K562 (cell line): ENCODE results near the gene PRIM1. TPM values are rescaled to one million over a fixed set of nuclear protein-coding genes. Genes with fewer than 3 reads are reported as not detected.

Source experiments
- DPF2 ChIP-seq: fragments of 450-650 bp; IDR thresholded peaks from 2 replicates; pipeline ENCODE4 v1.6.1; 2016
- ERF ChIP-seq: fragments of 450-650 bp; formaldehyde crosslinking; IDR thresholded peaks from 2 replicates; pipeline ENCODE4 v1.4.0; 2020; ENCODE audit warnings: mild to moderate bottlenecking, mixed read lengths
- ESRRA ChIP-seq: fragments of 450-650 bp; IDR thresholded peaks from 2 replicates; pipeline ENCODE4 v1.6.1; 2014; ENCODE audit warnings: low read depth, mild to moderate bottlenecking, moderate library complexity, borderline replicate concordance
- FOXP1 ChIP-seq: sonication (generic); formaldehyde crosslinking; IDR thresholded peaks from 2 replicates; pipeline ENCODE4 v1.8.0; 2022; ENCODE audit warnings: mild to moderate bottlenecking, missing genetic modification reagents
- GABPB2 ChIP-seq: fragments of 250-450 bp; sonication (Bioruptor Pico); conservative IDR thresholded peaks from 2 replicates; pipeline ENCODE4 v1.5.1; 2021; ENCODE audit warnings: mild to moderate bottlenecking
- HDAC6 ChIP-seq: IDR thresholded peaks from 2 replicates; pipeline ENCODE4 v1.6.1; 2012; ENCODE audit warnings: low read depth, mild to moderate bottlenecking, control low read depth, inconsistent platforms, low read length, moderate library complexity
- NCOA4 ChIP-seq: fragments of 450-650 bp; IDR thresholded peaks from 2 replicates; pipeline ENCODE4 v1.6.1; 2018; ENCODE audit warnings: mild to moderate bottlenecking; ENCODE audit not compliant: partially characterized antibody
- NCOA6 ChIP-seq: fragments of 450-650 bp; IDR thresholded peaks from 2 replicates; pipeline ENCODE4 v1.6.1; 2017; ENCODE audit warnings: mild to moderate bottlenecking
- NFRKB ChIP-seq: fragments of 450-650 bp; IDR thresholded peaks from 2 replicates; pipeline ENCODE4 v1.6.1; 2016; ENCODE audit warnings: low read depth
- PHB ChIP-seq: fragments of 250-450 bp; sonication (Bioruptor Pico); IDR thresholded peaks from 2 replicates; pipeline ENCODE4 v1.5.0; 2021
- PYGO2 ChIP-seq: fragments of 450-650 bp; IDR thresholded peaks from 2 replicates; pipeline ENCODE4 v1.6.1; 2016; ENCODE audit warnings: mild to moderate bottlenecking, missing genetic modification characterization, moderate library complexity, missing compliant biosample characterization
- RB1 ChIP-seq: fragments of 450-650 bp; IDR thresholded peaks from 2 replicates; pipeline ENCODE4 v1.6.1; 2017; ENCODE audit warnings: low read depth, mild to moderate bottlenecking
- SAFB ChIP-seq: fragments of 200-400 bp; formaldehyde crosslinking; IDR thresholded peaks from 2 replicates; pipeline ENCODE4 v1.6.1; 2017; ENCODE audit warnings: low read depth, low read length, borderline replicate concordance
- ZBED1 ChIP-seq: IDR thresholded peaks from 2 replicates; pipeline ENCODE4 v1.6.1; 2014
- ZNF146 ChIP-seq: IDR thresholded peaks from one replicate; pipeline ENCODE4 v1.6.1; 2018; ENCODE audit warnings: missing compliant biosample characterization; ENCODE audit not compliant: unreplicated experiment
- ZNF165 ChIP-seq: fragments of 250-450 bp; sonication (Bioruptor Pico); IDR thresholded peaks from 2 replicates; pipeline ENCODE4 v1.4.0; 2020; ENCODE audit warnings: borderline replicate concordance
- ZNF184 ChIP-seq: sonication (generic); formaldehyde crosslinking; IDR thresholded peaks from 2 replicates; pipeline ENCODE4 v1.5.0; 2020; ENCODE audit warnings: missing genetic modification reagents
- ZNF780A ChIP-seq: fragments of 250-450 bp; sonication (Bioruptor Pico); IDR thresholded peaks from 2 replicates; pipeline ENCODE4 v1.5.0; 2021; ENCODE audit warnings: mild to moderate bottlenecking
- polyA plus RNA-seq, 8 experiments: library from polyadenylated mRNA; depleted of rRNA in 4 of 8; stranded (reverse) in 5 of 8; unstranded in 3 of 8; fragments of >200 nt; fragmentation: Nextera tagmentation in 2 of 8; fragmentation: Illumina TruSeq in 1 of 8; extraction: Ambion mirVana in 2 of 8; extraction: Trizol in 1 of 8; gene quantifications; 2 replicates each; pipeline versions ENCODE4 v1.2.1 to v1.2.3, GENCODE V29; 2011 to 2014; ENCODE audit warnings: inconsistent platforms in 1 of 8, missing spikeins in 1 of 8
- total RNA-seq, 7 experiments: library from RNA; depleted of rRNA in 6 of 7; stranded (reverse); fragments of >200 nt in 6 of 7; fragmentation: Illumina TruSeq in 2 of 7; extraction: Trizol in 2 of 7; gene quantifications; 2 replicates each; pipeline versions ENCODE4 v1.2.1 to v1.2.3, GENCODE V29; 2011 to 2021; ENCODE audit warnings: low replicate concordance in 1 of 7
- TF ChIP-seq, protein P1 (sequence below): fragments of 200-600 bp; sonication (generic); IDR thresholded peaks from one replicate; pipeline ENCODE4 v1.6.1; 2012; ENCODE audit warnings: mild to moderate bottlenecking, low read depth, low read length, inconsistent platforms
- TF ChIP-seq, protein P2 (sequence below): sonication (generic); formaldehyde crosslinking; IDR thresholded peaks from 2 replicates; pipeline ENCODE4 v1.8.0; 2022; ENCODE audit warnings: mild to moderate bottlenecking, missing genetic modification reagents

PRIM1 gene
- total and polyA plus RNA-seq, 9 of the 15 experiments (the other 6 are each of a cell fraction or from before 2014, with no cell fraction given): 67.2 to 179 (median 140) TPM

DNA sequence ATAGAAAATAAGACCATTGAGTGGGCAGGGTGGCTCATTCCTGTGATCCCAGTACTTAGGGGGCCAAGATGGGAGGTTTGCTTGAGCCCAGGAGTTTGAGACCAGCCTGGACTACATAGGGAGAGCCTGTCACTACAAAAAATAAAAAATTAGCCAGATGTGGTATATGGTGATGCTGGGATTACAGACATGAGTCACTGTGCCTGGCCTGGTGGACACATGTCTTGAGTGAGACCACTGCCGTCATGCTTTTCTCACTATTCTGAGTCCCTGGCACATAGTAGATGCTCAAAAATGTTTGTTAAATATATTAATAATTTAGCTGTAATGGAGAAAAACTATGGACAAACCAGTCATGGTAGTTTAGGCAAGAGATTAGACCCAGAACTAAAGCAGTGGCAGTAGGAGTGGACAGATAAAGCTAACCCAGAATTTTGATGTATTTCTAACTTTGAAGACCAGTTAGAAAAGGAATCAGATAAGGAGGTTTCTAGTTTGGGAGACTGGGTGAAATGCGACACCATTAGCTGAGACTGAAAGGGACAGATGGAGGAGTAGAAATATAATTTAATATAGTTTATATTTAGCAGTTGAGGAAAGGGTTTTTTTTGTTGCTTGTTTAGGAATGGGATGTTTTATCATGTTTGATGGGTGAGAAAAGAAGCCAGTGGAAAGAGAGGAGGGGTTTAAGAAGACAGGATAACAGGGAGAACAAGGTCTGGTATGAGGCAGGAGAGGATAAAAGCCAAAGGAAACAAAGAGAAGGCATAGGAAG lies 56.6 kb downstream of the PRIM1 start (continued):
- TF ChIP-seq NFRKB (no peak), ZNF165 (CRISPR knock-in tag) (no peak), ESRRA (no peak), GABPB2 (CRISPR knock-in tag) (no peak), ZBED1 (no peak), NCOA6 (no peak), SAFB (no peak), DPF2 (peak; percentile 77), ZNF780A (no peak), PHB (no peak), RB1 (no peak), ERF (CRISPR knock-in tag) (no peak), PYGO2 (no peak), ZNF146 (CRISPR knock-in tag) (no peak), NCOA4 (no peak), HDAC6 (no peak), FOXP1 (no peak), ZNF184 (CRISPR knock-in tag) (no peak)
- TF ChIP-seq, protein P1, sequence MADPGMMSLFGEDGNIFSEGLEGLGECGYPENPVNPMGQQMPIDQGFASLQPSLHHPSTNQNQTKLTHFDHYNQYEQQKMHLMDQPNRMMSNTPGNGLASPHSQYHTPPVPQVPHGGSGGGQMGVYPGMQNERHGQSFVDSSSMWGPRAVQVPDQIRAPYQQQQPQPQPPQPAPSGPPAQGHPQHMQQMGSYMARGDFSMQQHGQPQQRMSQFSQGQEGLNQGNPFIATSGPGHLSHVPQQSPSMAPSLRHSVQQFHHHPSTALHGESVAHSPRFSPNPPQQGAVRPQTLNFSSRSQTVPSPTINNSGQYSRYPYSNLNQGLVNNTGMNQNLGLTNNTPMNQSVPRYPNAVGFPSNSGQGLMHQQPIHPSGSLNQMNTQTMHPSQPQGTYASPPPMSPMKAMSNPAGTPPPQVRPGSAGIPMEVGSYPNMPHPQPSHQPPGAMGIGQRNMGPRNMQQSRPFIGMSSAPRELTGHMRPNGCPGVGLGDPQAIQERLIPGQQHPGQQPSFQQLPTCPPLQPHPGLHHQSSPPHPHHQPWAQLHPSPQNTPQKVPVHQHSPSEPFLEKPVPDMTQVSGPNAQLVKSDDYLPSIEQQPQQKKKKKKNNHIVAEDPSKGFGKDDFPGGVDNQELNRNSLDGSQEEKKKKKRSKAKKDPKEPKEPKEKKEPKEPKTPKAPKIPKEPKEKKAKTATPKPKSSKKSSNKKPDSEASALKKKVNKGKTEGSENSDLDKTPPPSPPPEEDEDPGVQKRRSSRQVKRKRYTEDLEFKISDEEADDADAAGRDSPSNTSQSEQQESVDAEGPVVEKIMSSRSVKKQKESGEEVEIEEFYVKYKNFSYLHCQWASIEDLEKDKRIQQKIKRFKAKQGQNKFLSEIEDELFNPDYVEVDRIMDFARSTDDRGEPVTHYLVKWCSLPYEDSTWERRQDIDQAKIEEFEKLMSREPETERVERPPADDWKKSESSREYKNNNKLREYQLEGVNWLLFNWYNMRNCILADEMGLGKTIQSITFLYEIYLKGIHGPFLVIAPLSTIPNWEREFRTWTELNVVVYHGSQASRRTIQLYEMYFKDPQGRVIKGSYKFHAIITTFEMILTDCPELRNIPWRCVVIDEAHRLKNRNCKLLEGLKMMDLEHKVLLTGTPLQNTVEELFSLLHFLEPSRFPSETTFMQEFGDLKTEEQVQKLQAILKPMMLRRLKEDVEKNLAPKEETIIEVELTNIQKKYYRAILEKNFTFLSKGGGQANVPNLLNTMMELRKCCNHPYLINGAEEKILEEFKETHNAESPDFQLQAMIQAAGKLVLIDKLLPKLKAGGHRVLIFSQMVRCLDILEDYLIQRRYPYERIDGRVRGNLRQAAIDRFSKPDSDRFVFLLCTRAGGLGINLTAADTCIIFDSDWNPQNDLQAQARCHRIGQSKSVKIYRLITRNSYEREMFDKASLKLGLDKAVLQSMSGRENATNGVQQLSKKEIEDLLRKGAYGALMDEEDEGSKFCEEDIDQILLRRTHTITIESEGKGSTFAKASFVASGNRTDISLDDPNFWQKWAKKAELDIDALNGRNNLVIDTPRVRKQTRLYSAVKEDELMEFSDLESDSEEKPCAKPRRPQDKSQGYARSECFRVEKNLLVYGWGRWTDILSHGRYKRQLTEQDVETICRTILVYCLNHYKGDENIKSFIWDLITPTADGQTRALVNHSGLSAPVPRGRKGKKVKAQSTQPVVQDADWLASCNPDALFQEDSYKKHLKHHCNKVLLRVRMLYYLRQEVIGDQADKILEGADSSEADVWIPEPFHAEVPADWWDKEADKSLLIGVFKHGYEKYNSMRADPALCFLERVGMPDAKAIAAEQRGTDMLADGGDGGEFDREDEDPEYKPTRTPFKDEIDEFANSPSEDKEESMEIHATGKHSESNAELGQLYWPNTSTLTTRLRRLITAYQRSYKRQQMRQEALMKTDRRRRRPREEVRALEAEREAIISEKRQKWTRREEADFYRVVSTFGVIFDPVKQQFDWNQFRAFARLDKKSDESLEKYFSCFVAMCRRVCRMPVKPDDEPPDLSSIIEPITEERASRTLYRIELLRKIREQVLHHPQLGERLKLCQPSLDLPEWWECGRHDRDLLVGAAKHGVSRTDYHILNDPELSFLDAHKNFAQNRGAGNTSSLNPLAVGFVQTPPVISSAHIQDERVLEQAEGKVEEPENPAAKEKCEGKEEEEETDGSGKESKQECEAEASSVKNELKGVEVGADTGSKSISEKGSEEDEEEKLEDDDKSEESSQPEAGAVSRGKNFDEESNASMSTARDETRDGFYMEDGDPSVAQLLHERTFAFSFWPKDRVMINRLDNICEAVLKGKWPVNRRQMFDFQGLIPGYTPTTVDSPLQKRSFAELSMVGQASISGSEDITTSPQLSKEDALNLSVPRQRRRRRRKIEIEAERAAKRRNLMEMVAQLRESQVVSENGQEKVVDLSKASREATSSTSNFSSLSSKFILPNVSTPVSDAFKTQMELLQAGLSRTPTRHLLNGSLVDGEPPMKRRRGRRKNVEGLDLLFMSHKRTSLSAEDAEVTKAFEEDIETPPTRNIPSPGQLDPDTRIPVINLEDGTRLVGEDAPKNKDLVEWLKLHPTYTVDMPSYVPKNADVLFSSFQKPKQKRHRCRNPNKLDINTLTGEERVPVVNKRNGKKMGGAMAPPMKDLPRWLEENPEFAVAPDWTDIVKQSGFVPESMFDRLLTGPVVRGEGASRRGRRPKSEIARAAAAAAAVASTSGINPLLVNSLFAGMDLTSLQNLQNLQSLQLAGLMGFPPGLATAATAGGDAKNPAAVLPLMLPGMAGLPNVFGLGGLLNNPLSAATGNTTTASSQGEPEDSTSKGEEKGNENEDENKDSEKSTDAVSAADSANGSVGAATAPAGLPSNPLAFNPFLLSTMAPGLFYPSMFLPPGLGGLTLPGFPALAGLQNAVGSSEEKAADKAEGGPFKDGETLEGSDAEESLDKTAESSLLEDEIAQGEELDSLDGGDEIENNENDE: no peak
- TF ChIP-seq, protein P2, sequence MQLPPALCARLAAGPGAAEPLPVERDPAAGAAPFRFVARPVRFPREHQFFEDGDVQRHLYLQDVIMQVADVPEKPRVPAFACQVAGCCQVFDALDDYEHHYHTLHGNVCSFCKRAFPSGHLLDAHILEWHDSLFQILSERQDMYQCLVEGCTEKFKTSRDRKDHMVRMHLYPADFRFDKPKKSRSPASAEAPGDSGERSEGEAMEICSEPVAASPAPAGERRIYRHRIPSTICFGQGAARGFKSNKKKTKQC (CRISPR knock-in tag): no peak
